BLaER1 treated with 17β-estradiol and CSF1 and Interleukin-3, amounts not matched to agents 10 nM and 100 nM (cell line): ENCODE measurements around the gene PDZD2.

Experiments used
- H3K27ac ChIP-seq, 11 experiments: shearing (Covaris generic); formaldehyde crosslinking; 2 replicates each; pipeline ENCODE4 v1.8.1; 2022
- H3K27me3 ChIP-seq, 11 experiments: shearing (Covaris generic); formaldehyde crosslinking; 2 replicates each; pipeline ENCODE4 v1.8.1; 2022
- H3K36me3 ChIP-seq, 11 experiments: shearing (Covaris generic); formaldehyde crosslinking; 2 replicates each; pipeline ENCODE4 v1.8.1; 2022
- H3K4me1 ChIP-seq, 10 experiments: shearing (Covaris generic); formaldehyde crosslinking; 2 replicates each; pipeline ENCODE4 v1.8.1; 2022
- H3K4me2 ChIP-seq, 11 experiments: shearing (Covaris generic); formaldehyde crosslinking; 2 replicates each; pipeline ENCODE4 v1.8.1; 2022
- H3K4me3 ChIP-seq, 10 experiments: shearing (Covaris generic); formaldehyde crosslinking; 2 replicates each; pipeline ENCODE4 v1.8.1; 2022
- H3K9ac ChIP-seq, 11 experiments: shearing (Covaris generic); formaldehyde crosslinking; 2 replicates each; pipeline ENCODE4 v1.8.1; 2022
- H3K9me3 ChIP-seq, 11 experiments: shearing (Covaris generic); formaldehyde crosslinking; replicated peaks in 1 of 11; 2 replicates each; pipeline ENCODE4 v1.8.1; 2022
- H4K20me1 ChIP-seq, 11 experiments: shearing (Covaris generic); formaldehyde crosslinking; 2 replicates each; pipeline ENCODE4 v1.8.1; 2022
- Cebpa-rat ChIP-seq, 11 experiments: shearing (Covaris generic); IDR thresholded peaks; 2 replicates each; pipeline ENCODE4 v1.8.1; 2022

The PDZD2 gene

GRCh38 chr5:32147236-32147635, 508.3 kb downstream of the PDZD2 start:
- Histone ChIP-seq H3K9ac (no peak overlapping the region), H4K20me1 (peaks cover 66 to 99% (median 89%) of the 10 kb centered on the region in 11 experiments), H3K4me1 (peaks cover 0 to 62% (median 0%) of the 10 kb centered on the region in 10 experiments; a peak in 6 of 20 replicates), H3K4me3 (no peak overlapping the region), H3K9me3 (peaks cover 0 to 37% (median 27%) of the 10 kb centered on the region in 11 experiments; a peak in 17 of 22 replicates), H3K27ac (no peak overlapping the region), H3K27me3 (no peaks in the 10 kb centered on the region), H3K36me3 (peaks cover 58 to 85% (median 74%) of the 10 kb centered on the region in 11 experiments), H3K4me2 (no peak overlapping the region)
- TF ChIP-seq Cebpa-rat (IDR thresholded peaks at IDR 0.05): no peak

- H4K20me1 ChIP-seq: peaks cover 71 to 100% (median 96%) of the 10 kb centered on the region in 11 experiments
- peaks cover 0 to 44% (median 32%) of the 10 kb centered on the region in 11 experiments; a peak in 17 of 22 replicates for H3K9me3 ChIP-seq
- H3K4me3 ChIP-seq: no peak overlapping the region
- H3K27me3 ChIP-seq: no peaks in the 10 kb centered on the region
- peaks cover 64 to 92% (median 82%) of the 10 kb centered on the region in 11 experiments for H3K36me3 ChIP-seq
- no peak for TF ChIP-seq Cebpa-rat (IDR thresholded peaks at IDR 0.05)
- no peak overlapping the region for H3K27ac ChIP-seq
- peaks cover 0 to 62% (median 0%) of the 10 kb centered on the region in 10 experiments; a peak in 6 of 20 replicates for H3K4me1 ChIP-seq
- H3K9ac ChIP-seq: no peak overlapping the region
- no peak overlapping the region; a peak in 1 of 22 replicates for H3K4me2 ChIP-seq
Observed at GRCh38 chr5:32147959-32148358, 509.0 kb downstream of the PDZD2 start.

GRCh38 chr5:32150366-32150765, 511.4 kb downstream of the PDZD2 start:
- no peak overlapping the region for H3K4me2 ChIP-seq
- H3K9me3 ChIP-seq: peaks cover 0 to 32% (median 20%) of the 10 kb centered on the region in 11 experiments; a peak in 15 of 22 replicates
- H3K4me1 ChIP-seq: peaks cover 0 to 70% (median 0%) of the 10 kb centered on the region in 10 experiments; a peak in 6 of 20 replicates
- H3K4me3 ChIP-seq: no peak overlapping the region
- peaks cover 72 to 100% (median 100%) of the 10 kb centered on the region in 11 experiments for H4K20me1 ChIP-seq
- no peak overlapping the region for H3K9ac ChIP-seq
- no peaks in the 10 kb centered on the region for H3K27me3 ChIP-seq
- H3K27ac ChIP-seq: no peak overlapping the region
- no peak for TF ChIP-seq Cebpa-rat (IDR thresholded peaks at IDR 0.05)
- peaks cover 48 to 92% (median 81%) of the 10 kb centered on the region in 11 experiments for H3K36me3 ChIP-seq

- TF ChIP-seq Cebpa-rat (IDR thresholded peaks at IDR 0.05): no peak
- H3K9ac ChIP-seq: peak overlapping the region in 2 of 11 experiments; percentile 24 to 28; a peak in 1 of 22 replicates
- peaks cover 0 to 69% (median 0%) of the 10 kb centered on the region in 10 experiments; a peak in 5 of 20 replicates for H3K4me1 ChIP-seq
- H3K27me3 ChIP-seq: no peaks in the 10 kb centered on the region
- no peak overlapping the region for H3K27ac ChIP-seq
- peaks cover 0 to 29% (median 17%) of the 10 kb centered on the region in 11 experiments; a peak in 14 of 22 replicates for H3K9me3 ChIP-seq
- no peak overlapping the region for H3K4me3 ChIP-seq
- H3K36me3 ChIP-seq: peaks cover 48 to 92% (median 81%) of the 10 kb centered on the region in 11 experiments
- H3K4me2 ChIP-seq: peak overlapping the region in 2 of 11 experiments; percentile 20 to 26; a peak in 1 of 22 replicates
- peaks cover 72 to 100% (median 100%) of the 10 kb centered on the region in 11 experiments for H4K20me1 ChIP-seq
Observed at GRCh38 chr5:32151198-32151597, 512.3 kb downstream of the PDZD2 start.

- no peak overlapping the region; a peak in 1 of 22 replicates for H3K4me2 ChIP-seq
- H3K27me3 ChIP-seq: no peaks in the 10 kb centered on the region
- peaks cover 74 to 100% (median 99%) of the 10 kb centered on the region in 11 experiments for H4K20me1 ChIP-seq
- no peak overlapping the region for H3K9ac ChIP-seq
- H3K4me3 ChIP-seq: no peak overlapping the region
- no peak overlapping the region for H3K27ac ChIP-seq
- no peak for TF ChIP-seq Cebpa-rat (IDR thresholded peaks at IDR 0.05)
- H3K4me1 ChIP-seq: peaks cover 0 to 72% (median 0%) of the 10 kb centered on the region in 10 experiments; a peak in 5 of 20 replicates
- H3K9me3 ChIP-seq: peaks cover 0 to 29% (median 16%) of the 10 kb centered on the region in 11 experiments; a peak in 13 of 22 replicates
- H3K36me3 ChIP-seq: peaks cover 48 to 89% (median 79%) of the 10 kb centered on the region in 11 experiments
Observed at GRCh38 chr5:32153723-32154122, 514.8 kb downstream of the PDZD2 start.

- no peak for TF ChIP-seq Cebpa-rat (IDR thresholded peaks at IDR 0.05)
- Histone ChIP-seq H3K4me3 (no peak overlapping the region), H3K27me3 (no peaks in the 10 kb centered on the region), H3K27ac (no peak overlapping the region), H3K9ac (no peak overlapping the region), H3K36me3 (peaks cover 50 to 92% (median 79%) of the 10 kb centered on the region in 11 experiments), H3K4me1 (peaks cover 0 to 78% (median 0%) of the 10 kb centered on the region in 10 experiments; a peak in 5 of 20 replicates), H3K9me3 (peaks cover 0 to 28% (median 7%) of the 10 kb centered on the region in 11 experiments; a peak in 8 of 22 replicates), H3K4me2 (no peak overlapping the region; a peak in 1 of 22 replicates), H4K20me1 (peaks cover 78 to 100% (median 100%) of the 10 kb centered on the region in 11 experiments)
Observed at GRCh38 chr5:32155211-32155610, 516.3 kb downstream of the PDZD2 start.

GRCh38 chr5:32156635-32157034, 517.7 kb downstream of the PDZD2 start:
- Histone ChIP-seq H3K36me3 (peaks cover 58 to 97% (median 85%) of the 10 kb centered on the region in 11 experiments), H3K4me3 (no peak overlapping the region), H4K20me1 (peaks cover 83 to 100% (median 100%) of the 10 kb centered on the region in 11 experiments), H3K4me1 (peaks cover 0 to 68% (median 0%) of the 10 kb centered on the region in 10 experiments; a peak in 4 of 20 replicates), H3K27me3 (no peaks in the 10 kb centered on the region), H3K9me3 (peaks cover 0 to 28% (median 7%) of the 10 kb centered on the region in 11 experiments; a peak in 9 of 22 replicates), H3K9ac (no peak overlapping the region), H3K4me2 (no peak overlapping the region), H3K27ac (no peak overlapping the region)
- TF ChIP-seq Cebpa-rat (IDR thresholded peaks at IDR 0.05): no peak

- Histone ChIP-seq H3K27ac (no peak overlapping the region), H3K4me3 (no peak overlapping the region), H3K9me3 (peaks cover 0 to 32% (median 7%) of the 10 kb centered on the region in 11 experiments; a peak in 13 of 22 replicates), H3K4me1 (peaks cover 0 to 68% (median 0%) of the 10 kb centered on the region in 10 experiments; a peak in 4 of 20 replicates), H3K36me3 (peaks cover 58 to 97% (median 85%) of the 10 kb centered on the region in 11 experiments), H4K20me1 (peaks cover 78 to 100% (median 100%) of the 10 kb centered on the region in 11 experiments), H3K27me3 (no peaks in the 10 kb centered on the region), H3K4me2 (no peak overlapping the region), H3K9ac (no peak overlapping the region)
- TF ChIP-seq Cebpa-rat (IDR thresholded peaks at IDR 0.05): no peak
Observed at GRCh38 chr5:32157078-32157477, 518.1 kb downstream of the PDZD2 start.

- H4K20me1 ChIP-seq: peaks cover 86 to 100% (median 100%) of the 10 kb centered on the region in 11 experiments
- peaks cover 61 to 97% (median 85%) of the 10 kb centered on the region in 11 experiments for H3K36me3 ChIP-seq
- peaks cover 0 to 71% (median 0%) of the 10 kb centered on the region in 10 experiments; a peak in 6 of 20 replicates for H3K4me1 ChIP-seq
- no peak overlapping the region for H3K4me3 ChIP-seq
- H3K9ac ChIP-seq: 0 out of 22 replicates have a peak overlapping the region, but pooled peaks of 1 of the 11 experiments have one; percentile 24
- no peak for TF ChIP-seq Cebpa-rat (IDR thresholded peaks at IDR 0.05)
- H3K27me3 ChIP-seq: no peaks in the 10 kb centered on the region
- H3K27ac ChIP-seq: no peak overlapping the region
- peak overlapping the region in 1 of 11 experiments; percentile 47; a peak in 3 of 22 replicates for H3K4me2 ChIP-seq
- H3K9me3 ChIP-seq: peaks cover 0 to 32% (median 13%) of the 10 kb centered on the region in 11 experiments; a peak in 13 of 22 replicates
Observed at GRCh38 chr5:32158679-32158975, 519.7 kb downstream of the PDZD2 start.
